ENCODE data around the gene DNM1.

Gene DNM1

DNA sequence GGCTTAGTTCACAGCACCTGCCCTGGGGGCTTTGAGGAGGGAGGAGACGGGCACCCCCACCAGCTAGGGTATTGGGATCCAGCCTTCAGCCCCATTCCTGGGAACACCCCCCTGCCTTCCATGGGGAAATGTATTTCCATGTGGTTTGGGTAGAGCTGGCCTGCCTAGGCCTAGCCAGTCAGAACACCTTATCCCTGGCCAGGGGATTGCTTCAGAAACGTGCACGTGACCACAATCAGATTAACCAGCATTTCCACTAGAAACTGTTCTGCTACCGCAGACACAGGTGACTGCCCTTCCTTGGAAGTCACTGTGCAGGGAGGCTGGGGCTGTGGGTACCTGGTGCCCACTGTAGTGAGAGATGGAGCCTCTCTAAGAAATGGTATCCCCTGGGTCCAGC lies 29.1 kb upstream of the DNM1 start:
- H3K56ac ChIP-seq (ENCODE audit: low read length), result no peak overlapping the region
- peaks cover 23% of the 10 kb centered on the region for H3K36me3 ChIP-seq (ENCODE audit: control insufficient read depth, insufficient read depth, low read length)
- no peak overlapping the region for H2BK15ac ChIP-seq (replicated peaks; ENCODE audit: low read depth)
- H2AK5ac ChIP-seq (ENCODE audit: low read length), result no peak overlapping the region
- no peak overlapping the region for H3K4ac ChIP-seq (ENCODE audit: low read depth, low read length)
- H4K8ac ChIP-seq (ENCODE audit: low read depth, low read length), result no peak overlapping the region
- no peak overlapping the region for H3K4me3 ChIP-seq (ENCODE audit: low read length)
- no peak overlapping the region for H2BK5ac ChIP-seq (ENCODE audit: low read length)
- no peak overlapping the region for H3K18ac ChIP-seq (ENCODE audit: low read length)
- no peak for DNase-seq
- no CpG with 5 or more reads among the region's 4 CpGs for WGBS (ENCODE audit: extremely low coverage, insufficient coverage, low lambda C conversion rate)
- H2BK120ac ChIP-seq (ENCODE audit: low read depth, low read length), result no peak overlapping the region
- H3K79me2 ChIP-seq (ENCODE audit: control insufficient read depth, insufficient read depth, low read length), result no peaks in the 10 kb centered on the region
- no peak overlapping the region for H3K27ac ChIP-seq (ENCODE audit: low read depth, low read length)
- no peak overlapping the region for H3K23ac ChIP-seq (ENCODE audit: low read length)
- H3K4me1 ChIP-seq (ENCODE audit: control insufficient read depth, low read depth, low read length), result no peaks in the 10 kb centered on the region
- no peak overlapping the region for H3K4me2 ChIP-seq (ENCODE audit: low read length)
- no peaks in the 10 kb centered on the region for H3K79me1 ChIP-seq (ENCODE audit: low read length)
- no peak overlapping the region for H4K5ac ChIP-seq (ENCODE audit: low read length)
- no peaks in the 10 kb centered on the region for H3K27me3 ChIP-seq (ENCODE audit: insufficient read depth, low read length, poor library complexity)
- no peak overlapping the region for H3K9ac ChIP-seq (ENCODE audit: low read length)

- no peak overlapping the region for H3K4ac ChIP-seq (ENCODE audit: low read depth, low read length)
- DNase-seq, result no peak
- no peaks in the 10 kb centered on the region for H3K27me3 ChIP-seq (ENCODE audit: insufficient read depth, low read length, poor library complexity)
- no peak overlapping the region for H3K23ac ChIP-seq (ENCODE audit: low read length)
- H3K79me2 ChIP-seq (ENCODE audit: control insufficient read depth, insufficient read depth, low read length), result no peaks in the 10 kb centered on the region
- H2BK15ac ChIP-seq (replicated peaks; ENCODE audit: low read depth), result no peak overlapping the region
- WGBS (ENCODE audit: extremely low coverage, insufficient coverage, low lambda C conversion rate), result no CpG with 5 or more reads among the region's 8 CpGs
- no peak overlapping the region for H3K27ac ChIP-seq (ENCODE audit: low read depth, low read length)
- no peak overlapping the region for H3K9ac ChIP-seq (ENCODE audit: low read length)
- H3K79me1 ChIP-seq (ENCODE audit: low read length), result no peaks in the 10 kb centered on the region
- H4K5ac ChIP-seq (ENCODE audit: low read length), result no peak overlapping the region
- H3K56ac ChIP-seq (ENCODE audit: low read length), result no peak overlapping the region
- no peak overlapping the region for H3K18ac ChIP-seq (ENCODE audit: low read length)
- H3K36me3 ChIP-seq (ENCODE audit: control insufficient read depth, insufficient read depth, low read length), result peaks cover 18% of the 10 kb centered on the region
- H2AK5ac ChIP-seq (ENCODE audit: low read length), result no peak overlapping the region
- no peak overlapping the region for H2BK120ac ChIP-seq (ENCODE audit: low read depth, low read length)
- H2BK5ac ChIP-seq (ENCODE audit: low read length), result no peak overlapping the region
- H4K8ac ChIP-seq (ENCODE audit: low read depth, low read length), result no peak overlapping the region
- H3K4me2 ChIP-seq (ENCODE audit: low read length), result no peak overlapping the region
- H3K4me1 ChIP-seq (ENCODE audit: control insufficient read depth, low read depth, low read length), result no peaks in the 10 kb centered on the region
- no peak overlapping the region for H3K4me3 ChIP-seq (ENCODE audit: low read length)
Measured at GRCh38 chr9:128175102-128175563, 28.0 kb upstream of the DNM1 start.

DNA sequence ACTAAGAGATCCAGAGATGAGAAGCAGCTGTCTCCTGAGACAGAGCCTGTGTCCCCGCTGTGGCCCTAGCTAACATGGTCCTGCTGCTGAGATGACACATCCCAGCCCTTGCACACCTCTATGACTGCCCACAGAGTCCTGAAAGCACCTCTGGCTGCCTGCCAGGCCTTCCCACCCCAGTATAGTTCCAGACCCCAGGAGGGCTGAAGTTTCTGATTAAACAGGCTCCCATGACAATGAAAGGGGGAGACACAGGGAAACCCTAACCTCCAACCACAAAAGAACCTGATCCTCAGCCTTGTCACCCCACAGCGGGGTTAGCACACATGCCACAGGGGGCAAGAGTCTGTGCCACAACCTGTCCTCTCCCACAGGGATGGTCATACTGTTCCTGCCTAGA lies 27.5 kb upstream of the DNM1 start:
- Histone ChIP-seq H3K79me1 (ENCODE audit: low read length) (no peaks in the 10 kb centered on the region), H3K36me3 (ENCODE audit: control insufficient read depth, insufficient read depth, low read length) (peaks cover 19% of the 10 kb centered on the region), H3K4me2 (ENCODE audit: low read length) (no peak overlapping the region), H3K18ac (ENCODE audit: low read length) (no peak overlapping the region), H3K27me3 (ENCODE audit: insufficient read depth, low read length, poor library complexity) (no peaks in the 10 kb centered on the region), H2AK5ac (ENCODE audit: low read length) (no peak overlapping the region), H2BK120ac (ENCODE audit: low read depth, low read length) (no peak overlapping the region), H2BK15ac (replicated peaks; ENCODE audit: low read depth) (no peak overlapping the region), H3K23ac (ENCODE audit: low read length) (no peak overlapping the region), H4K5ac (ENCODE audit: low read length) (no peak overlapping the region), H3K79me2 (ENCODE audit: control insufficient read depth, insufficient read depth, low read length) (no peaks in the 10 kb centered on the region), H3K27ac (ENCODE audit: low read depth, low read length) (no peak overlapping the region), H4K8ac (ENCODE audit: low read depth, low read length) (no peak overlapping the region), H3K56ac (ENCODE audit: low read length) (no peak overlapping the region), H3K4ac (ENCODE audit: low read depth, low read length) (no peak overlapping the region), H3K4me1 (ENCODE audit: control insufficient read depth, low read depth, low read length) (no peaks in the 10 kb centered on the region), H3K9ac (ENCODE audit: low read length) (no peak overlapping the region), H3K4me3 (ENCODE audit: low read length) (no peak overlapping the region), H2BK5ac (ENCODE audit: low read length) (no peak overlapping the region)
- WGBS (ENCODE audit: extremely low coverage, insufficient coverage, low lambda C conversion rate), result no CpG with 5 or more reads among the region's 2 CpGs
- no peak for DNase-seq

DNA sequence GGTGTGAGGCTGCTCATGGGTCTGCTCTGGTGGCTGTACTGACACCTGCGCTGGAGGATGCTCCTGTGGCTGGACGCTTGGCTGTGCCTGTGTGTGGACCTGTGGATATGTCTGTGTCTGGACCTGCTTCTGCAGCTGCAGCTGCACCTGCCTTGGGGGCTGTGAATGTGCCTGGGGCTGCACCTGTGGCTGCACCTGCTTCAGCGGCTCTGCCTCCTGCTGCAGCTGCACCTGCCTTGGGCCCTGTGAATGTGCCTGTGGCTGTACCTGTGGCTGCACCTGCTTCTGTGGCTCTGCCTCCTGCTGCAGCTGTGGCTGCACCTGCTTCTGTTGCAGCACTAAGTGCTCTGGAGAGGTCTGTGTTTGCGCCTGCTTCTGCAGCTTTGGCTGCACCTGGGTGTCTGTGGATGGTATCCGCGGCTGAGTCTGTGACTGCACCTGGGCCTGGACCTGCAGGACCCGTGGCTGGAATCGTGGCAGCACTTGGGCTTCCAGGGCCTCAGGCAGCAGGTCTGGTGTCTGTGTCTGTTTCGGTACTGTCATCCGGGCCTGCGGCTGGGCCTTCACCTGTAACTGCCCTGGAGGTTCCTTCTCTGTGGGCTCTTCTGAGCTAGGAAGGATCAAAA lies 24.3 kb upstream of the DNM1 start:
- H3K4me2 ChIP-seq (ENCODE audit: low read length), result no peak overlapping the region
- H2BK5ac ChIP-seq (ENCODE audit: low read length), result no peak overlapping the region
- no peak for DNase-seq
- no peak overlapping the region for H4K5ac ChIP-seq (ENCODE audit: low read length)
- H3K79me1 ChIP-seq (ENCODE audit: low read length), result no peaks in the 10 kb centered on the region
- H3K79me2 ChIP-seq (ENCODE audit: control insufficient read depth, insufficient read depth, low read length), result no peaks in the 10 kb centered on the region
- no CpG with 5 or more reads among the region's 11 CpGs for WGBS (ENCODE audit: extremely low coverage, insufficient coverage, low lambda C conversion rate)
- no peak overlapping the region for H2AK5ac ChIP-seq (ENCODE audit: low read length)
- H3K27me3 ChIP-seq (ENCODE audit: insufficient read depth, low read length, poor library complexity), result no peaks in the 10 kb centered on the region
- H3K18ac ChIP-seq (ENCODE audit: low read length), result no peak overlapping the region
- H3K4me1 ChIP-seq (ENCODE audit: control insufficient read depth, low read depth, low read length), result no peaks in the 10 kb centered on the region
- no peak overlapping the region for H3K4ac ChIP-seq (ENCODE audit: low read depth, low read length)
- H2BK15ac ChIP-seq (replicated peaks; ENCODE audit: low read depth), result no peak overlapping the region
- no peak overlapping the region for H3K56ac ChIP-seq (ENCODE audit: low read length)
- no peak overlapping the region for H2BK120ac ChIP-seq (ENCODE audit: low read depth, low read length)
- H3K9ac ChIP-seq (ENCODE audit: low read length), result no peak overlapping the region
- no peak overlapping the region for H3K4me3 ChIP-seq (ENCODE audit: low read length)
- no peak overlapping the region for H3K23ac ChIP-seq (ENCODE audit: low read length)
- H3K36me3 ChIP-seq (ENCODE audit: control insufficient read depth, insufficient read depth, low read length), result peaks cover 19% of the 10 kb centered on the region
- H3K27ac ChIP-seq (ENCODE audit: low read depth, low read length), result no peak overlapping the region
- no peak overlapping the region for H4K8ac ChIP-seq (ENCODE audit: low read depth, low read length)

GRCh38 chr9:128180001-128180400 lies 23.2 kb upstream of the DNM1 start:
- Histone ChIP-seq H3K56ac (ENCODE audit: low read length) (no peak overlapping the region), H3K23ac (ENCODE audit: low read length) (no peak overlapping the region), H2BK15ac (replicated peaks; ENCODE audit: low read depth) (no peak overlapping the region), H3K4ac (ENCODE audit: low read depth, low read length) (no peak overlapping the region), H3K18ac (ENCODE audit: low read length) (no peak overlapping the region), H4K5ac (ENCODE audit: low read length) (no peak overlapping the region), H2BK120ac (ENCODE audit: low read depth, low read length) (no peak overlapping the region), H3K36me3 (ENCODE audit: control insufficient read depth, insufficient read depth, low read length) (peaks cover 19% of the 10 kb centered on the region), H2BK5ac (ENCODE audit: low read length) (no peak overlapping the region), H3K9ac (ENCODE audit: low read length) (no peak overlapping the region), H3K79me2 (ENCODE audit: control insufficient read depth, insufficient read depth, low read length) (no peaks in the 10 kb centered on the region), H3K4me1 (ENCODE audit: control insufficient read depth, low read depth, low read length) (no peaks in the 10 kb centered on the region), H2AK5ac (ENCODE audit: low read length) (no peak overlapping the region), H3K79me1 (ENCODE audit: low read length) (no peaks in the 10 kb centered on the region), H3K4me2 (ENCODE audit: low read length) (no peak overlapping the region), H3K27me3 (ENCODE audit: insufficient read depth, low read length, poor library complexity) (no peaks in the 10 kb centered on the region), H3K27ac (ENCODE audit: low read depth, low read length) (no peak overlapping the region), H3K4me3 (ENCODE audit: low read length) (no peak overlapping the region), H4K8ac (ENCODE audit: low read depth, low read length) (no peak overlapping the region)
- WGBS (ENCODE audit: extremely low coverage, insufficient coverage, low lambda C conversion rate), result no CpG with 5 or more reads among the region's 8 CpGs
- no peak for DNase-seq

DNA sequence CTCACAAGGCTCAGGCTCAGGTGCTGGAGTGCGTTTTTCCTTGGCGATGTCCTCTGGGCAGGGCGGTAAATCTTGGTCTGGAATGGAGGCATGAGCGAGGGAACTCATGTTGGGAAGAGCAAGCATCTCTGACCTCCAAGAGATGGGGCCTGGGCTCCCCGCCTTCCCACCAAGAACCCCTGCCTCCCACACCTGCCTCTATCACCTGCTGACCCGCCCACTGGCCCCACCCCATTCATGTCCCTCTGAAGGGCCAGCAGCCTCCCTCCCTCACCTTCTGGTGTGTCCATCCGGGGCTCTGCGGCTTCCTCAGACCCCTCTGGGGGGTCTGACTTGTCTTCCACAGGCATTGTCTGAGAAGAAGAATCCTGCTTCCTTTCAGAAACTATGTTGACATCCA lies 22.7 kb upstream of the DNM1 start:
- Histone ChIP-seq H3K4me3 (ENCODE audit: low read length) (no peak overlapping the region), H2BK5ac (ENCODE audit: low read length) (no peak overlapping the region), H2AK5ac (ENCODE audit: low read length) (no peak overlapping the region), H3K9ac (ENCODE audit: low read length) (no peak overlapping the region), H3K4me1 (ENCODE audit: control insufficient read depth, low read depth, low read length) (no peaks in the 10 kb centered on the region), H3K27me3 (ENCODE audit: insufficient read depth, low read length, poor library complexity) (no peaks in the 10 kb centered on the region), H3K36me3 (ENCODE audit: control insufficient read depth, insufficient read depth, low read length) (peaks cover 19% of the 10 kb centered on the region), H2BK15ac (replicated peaks; ENCODE audit: low read depth) (no peak overlapping the region), H3K79me1 (ENCODE audit: low read length) (no peaks in the 10 kb centered on the region), H3K79me2 (ENCODE audit: control insufficient read depth, insufficient read depth, low read length) (no peaks in the 10 kb centered on the region), H3K27ac (ENCODE audit: low read depth, low read length) (no peak overlapping the region), H3K4me2 (ENCODE audit: low read length) (no peak overlapping the region), H4K5ac (ENCODE audit: low read length) (no peak overlapping the region), H3K23ac (ENCODE audit: low read length) (no peak overlapping the region), H2BK120ac (ENCODE audit: low read depth, low read length) (no peak overlapping the region), H3K4ac (ENCODE audit: low read depth, low read length) (no peak overlapping the region), H3K56ac (ENCODE audit: low read length) (no peak overlapping the region), H3K18ac (ENCODE audit: low read length) (no peak overlapping the region), H4K8ac (ENCODE audit: low read depth, low read length) (no peak overlapping the region)
- WGBS (ENCODE audit: extremely low coverage, insufficient coverage, low lambda C conversion rate), result no CpG with 5 or more reads among the region's 8 CpGs
- DNase-seq, result no peak

Measured in mesendoderm (in vitro differentiated cells).